Esophagus muscularis mucosa (tissue), 4 donors: ENCODE data around the gene SLC16A3. TPM values are rescaled to one million over a fixed set of nuclear protein-coding genes. Genes with fewer than 3 reads are reported as not detected.
"Not testable (repeated sequence)": the region's sequence is repeated elsewhere in the genome, so short reads cannot be mapped to it uniquely, and the experiment has no call there.

Experiments used
- DNase-seq: peaks from one replicate; pipeline ENCODE4 v3.0.0-alpha.2; 2017; ENCODE audit errors: extremely low spot score
- H3K27ac ChIP-seq, 4 donors: fragments of 200-600 bp; sonication (generic); replicated peaks in 1 of 4; 1 replicate in 3 of 4; 2 replicates in 1 of 4; pipeline ENCODE4 v1.5.1; 2016 to 2019; ENCODE audit warnings: mild to moderate bottlenecking in 1 of 4
- H3K27me3 ChIP-seq, 4 donors: fragments of 200-600 bp; sonication (generic); one replicate each; pipeline versions ENCODE4 v1.5.1 to v1.6.0; 2016 to 2019
- H3K36me3 ChIP-seq, 4 donors: fragments of 200-600 bp; sonication (generic); one replicate each; pipeline ENCODE4 v1.5.1; 2016 to 2019
- H3K4me1 ChIP-seq, 4 donors: fragments of 200-600 bp; sonication (generic); one replicate each; pipeline ENCODE4 v1.5.1; 2016 to 2019
- H3K4me3 ChIP-seq, 4 donors: fragments of 200-600 bp; sonication (generic); 1 replicate in 2 of 4; 2 replicates in 2 of 4; pipeline ENCODE4 v1.5.1; 2016 to 2019; ENCODE audit warnings: mild to moderate bottlenecking in 4 of 4, moderate library complexity in 1 of 4
- H3K9me3 ChIP-seq, 4 donors: fragments of 200-600 bp; sonication (generic); 1 replicate in 3 of 4; 2 replicates in 1 of 4; pipeline ENCODE4 v1.5.1; 2016 to 2019
- CTCF ChIP-seq, 3 experiments: fragments of 200-600 bp in 2 of 3; fragments of 450-650 bp in 1 of 3; sonication (generic) in 2 of 3; IDR thresholded peaks; one replicate each; pipeline ENCODE4 v1.5.1; 2017 to 2019; ENCODE audit warnings: antibody characterized with exemption in 3 of 3, mild to moderate bottlenecking in 2 of 3, moderate library complexity in 1 of 3
- EP300 ChIP-seq: sonication (generic); formaldehyde crosslinking; IDR thresholded peaks from one replicate; pipeline ENCODE4 v1.6.1; 2017; ENCODE audit warnings: antibody characterized with exemption
- POLR2A ChIP-seq: fragments of 450-650 bp; IDR thresholded peaks from one replicate; pipeline ENCODE4 v1.6.1; 2017; ENCODE audit warnings: antibody characterized with exemption, moderate library complexity, mild to moderate bottlenecking, low read depth
- POLR2AphosphoS5 ChIP-seq, 2 donors: sonication (generic); formaldehyde crosslinking; IDR thresholded peaks; one replicate each; pipeline ENCODE4 v1.6.1; 2017; ENCODE audit warnings: antibody characterized with exemption in 2 of 2
- WGBS: methylation state at CpG from one replicate; pipeline ENCODE4 v1.1.5; 2018; 5-methylcytosine and 5-hydroxymethylcytosine counted together
- intact Hi-C: fragments of 100-400 bp; cut with DNase I; formaldehyde crosslinking; loops from one replicate; pipeline ENCODE4 v1.15.1; 2023
- total RNA-seq, 4 donors: library from RNA; depleted of rRNA; stranded (reverse); fragments of >200 nt; gene quantifications; one replicate each; pipeline versions ENCODE4 v1.1.0 to v1.2.1, GENCODE V29; 2016

The SLC16A3 gene
- total RNA-seq, 4 donors from 2014 or later, result 17.0 to 28.8 (median 23.4) TPM

- H3K4me1 ChIP-seq, result peaks cover 0 to 19% (median 17%) of the 10 kb centered on the region in 4 donors
- H3K9me3 ChIP-seq, result no peaks in the 10 kb centered on the region
- TF ChIP-seq POLR2AphosphoS5 (IDR thresholded peaks at IDR 0.05), result no peak
- no peak for TF ChIP-seq POLR2A
- no peak for TF ChIP-seq EP300
- TF ChIP-seq CTCF (IDR thresholded peaks at IDR 0.05), result no peak
- peak overlapping the region in 1 of 4 donors; percentile 9 for H3K27ac ChIP-seq
- no peaks in the 10 kb centered on the region for H3K27me3 ChIP-seq
- intact Hi-C loops, result no loop called here
- H3K36me3 ChIP-seq, result peaks cover 51 to 100% (median 85%) of the 10 kb centered on the region in 4 donors
- 87% methylated on average over 14 of the region's 14 CpGs for WGBS
- no peak for DNase-seq
- no peak overlapping the region for H3K4me3 ChIP-seq
Measured at GRCh38 chr17:82256242-82256885, 27.5 kb downstream of the SLC16A3 start.

- intact Hi-C loops, result no loop called here
Measured at GRCh38 chr17:82257473-82257872, 28.6 kb downstream of the SLC16A3 start.

GRCh38 chr17:82258555-82258954, 29.7 kb downstream of the SLC16A3 start:
- Histone ChIP-seq H3K27ac (peak overlapping the region in 3 of 4 donors; percentile 38 to 60 (median 40)), H3K4me1 (peaks cover 0 to 31% (median 30%) of the 10 kb centered on the region in 4 donors), H3K9me3 (no peaks in the 10 kb centered on the region), H3K4me3 (no peak overlapping the region), H3K36me3 (peaks cover 35 to 100% (median 85%) of the 10 kb centered on the region in 4 donors), H3K27me3 (no peaks in the 10 kb centered on the region)
- intact Hi-C loops, result no loop called here
- WGBS, result 69% methylated on average over 5 of the region's 5 CpGs
- TF ChIP-seq POLR2A (no peak), CTCF (IDR thresholded peaks at IDR 0.05) (no peak), EP300 (no peak), POLR2AphosphoS5 (IDR thresholded peaks at IDR 0.05) (no peak)
- DNase-seq, result no peak

More at GRCh38 chr17:82257473-82257872, 28.6 kb downstream of the SLC16A3 start:
- WGBS, result 57% methylated on average over 9 of the region's 10 CpGs
- H3K9me3 ChIP-seq, result no peaks in the 10 kb centered on the region
- no peaks in the 10 kb centered on the region for H3K27me3 ChIP-seq
- no peak for DNase-seq
- H3K4me3 ChIP-seq, result no peak overlapping the region
- peaks cover 46 to 100% (median 85%) of the 10 kb centered on the region in 4 donors for H3K36me3 ChIP-seq
- peak in 1 of 2 donors; percentile 8 for TF ChIP-seq POLR2AphosphoS5 (IDR thresholded peaks at IDR 0.05)
- TF ChIP-seq POLR2A, result no peak
- peak overlapping the region; percentile 10 to 60 (median 36) for H3K27ac ChIP-seq
- peaks cover 0 to 25% (median 22%) of the 10 kb centered on the region in 4 donors for H3K4me1 ChIP-seq

GRCh38 chr17:82259972-82260961, 31.4 kb downstream of the SLC16A3 start:
- Histone ChIP-seq H3K27ac (peak overlapping the region in 1 of 4 donors; percentile 22), H3K36me3 (peaks cover 32 to 100% (median 88%) of the 10 kb centered on the region in 4 donors), H3K4me1 (peaks cover 0 to 44% (median 36%) of the 10 kb centered on the region in 4 donors)
- DNase-seq, intact Hi-C loops, H3K27me3 ChIP-seq, H3K9me3 ChIP-seq, H3K4me3 ChIP-seq: not testable (repeated sequence)
- 91% methylated on average over 8 of the region's 8 CpGs for WGBS

- WGBS, result 55% methylated on average over 4 of the region's 4 CpGs
- no peaks in the 10 kb centered on the region for H3K9me3 ChIP-seq
- H3K36me3 ChIP-seq, result peaks cover 40 to 94% (median 83%) of the 10 kb centered on the region in 4 donors
- no peak for DNase-seq
- H3K27ac ChIP-seq, result peak overlapping the region in 3 of 4 donors; percentile 20 to 39 (median 35)
- no peaks in the 10 kb centered on the region for H3K27me3 ChIP-seq
- peaks cover 16 to 60% (median 48%) of the 10 kb centered on the region in 4 donors for H3K4me1 ChIP-seq
- no peak for TF ChIP-seq EP300
- no peak for TF ChIP-seq POLR2AphosphoS5 (IDR thresholded peaks at IDR 0.05)
- no peak for TF ChIP-seq POLR2A
- TF ChIP-seq CTCF (IDR thresholded peaks at IDR 0.05), result no peak
- intact Hi-C loops, result no loop called here
- no peak overlapping the region for H3K4me3 ChIP-seq
Measured at GRCh38 chr17:82262344-82262743, 33.5 kb downstream of the SLC16A3 start.
